T-cell (primary cell): Measurements from ENCODE around the gene GADD45G. TPM values are rescaled to one million over a fixed set of nuclear protein-coding genes. Genes with fewer than 3 reads are reported as not detected.

ENCODE experiments used
- ATAC-seq, 4 experiments: fragments of 200-7000 bp in 3 of 4; fragments of 150-1000 bp in 1 of 4; cut with Tn5 transposase; replicated peaks in 1 of 4; 1 replicate in 3 of 4; 2 replicates in 1 of 4; pipeline ENCODE4 v1.10.0; 2021; ENCODE audit warnings: moderate library complexity in 3 of 4, mild to moderate bottlenecking in 2 of 4, moderate number of reproducible peaks in 1 of 4
- CTCF ChIA-PET, 2 donors: fragments of 300-600 bp; sonication (Branson Sonifier 250); formaldehyde crosslinking; loops; one replicate each; lab custom pipeline; 2022; ENCODE audit warnings: antibody characterized with exemption in 2 of 2; lab: Charles Lee
- POLR2A ChIA-PET, 2 donors: fragments of 300-600 bp; sonication (Branson Sonifier 250); formaldehyde crosslinking; loops; one replicate each; lab custom pipeline; 2022; ENCODE audit warnings: antibody characterized with exemption in 2 of 2; lab: Charles Lee
- DNase-seq, 35 experiments: peaks; one replicate each; pipeline versions ENCODE4 v3.0.0 to v3.0.0-alpha.2; 2013 to 2023
- H3K27ac ChIP-seq: one replicate; pipeline ENCODE4 v1.5.1; 2013; ENCODE audit warnings: low read length
- H3K27me3 ChIP-seq, 2 experiments: replicated peaks in 1 of 2; 1 replicate in 1 of 2; 2 replicates in 1 of 2; pipeline versions ENCODE4 v1.6.1 to v1.7.0; 2013; ENCODE audit warnings: low read length in 1 of 2, mixed read lengths in 1 of 2; ENCODE audit not compliant: control insufficient read depth in 2 of 2, insufficient read depth in 2 of 2; ENCODE audit errors: extremely low read depth in 1 of 2
- H3K36me3 ChIP-seq, 2 donors: 1 replicate in 1 of 2; 2 replicates in 1 of 2; pipeline versions ENCODE4 v1.6.1 to v1.7.0; 2013; ENCODE audit warnings: low read length in 1 of 2; ENCODE audit not compliant: control insufficient read depth in 2 of 2, insufficient read depth in 1 of 2; ENCODE audit errors: extremely low read depth in 1 of 2
- H3K4me1 ChIP-seq, 2 experiments: 1 replicate in 1 of 2; 2 replicates in 1 of 2; pipeline versions ENCODE4 v1.6.1 to v1.7.0; 2013; ENCODE audit warnings: low read length in 2 of 2, mixed read lengths in 1 of 2; ENCODE audit not compliant: insufficient read depth in 2 of 2, control insufficient read depth in 1 of 2; ENCODE audit errors: extremely low read depth in 1 of 2
- H3K4me3 ChIP-seq, 2 donors: 1 replicate in 1 of 2; 2 replicates in 1 of 2; pipeline versions ENCODE4 v1.5.1 to v1.7.0; 2013; ENCODE audit warnings: mild to moderate bottlenecking in 2 of 2, low read length in 1 of 2, moderate library complexity in 1 of 2; ENCODE audit not compliant: control insufficient read depth in 1 of 2; ENCODE audit errors: extremely low read depth in 1 of 2
- H3K9me3 ChIP-seq: 2 replicates; pipeline ENCODE4 v1.7.0; 2013
- H3K27ac Mint-ChIP-seq, 2 donors: one replicate each; pipeline ENCODE4 v1.8.0; 2020 to 2021; ENCODE audit warnings: mild to moderate bottlenecking in 2 of 2, mixed read lengths in 2 of 2
- H3K27me3 Mint-ChIP-seq, 2 donors: one replicate each; pipeline ENCODE4 v1.8.0; 2021 to 2022; ENCODE audit warnings: mixed read lengths in 2 of 2
- H3K36me3 Mint-ChIP-seq: one replicate; pipeline ENCODE4 v1.8.0; 2021; ENCODE audit warnings: mixed read lengths
- H3K4me1 Mint-ChIP-seq, 3 donors: one replicate each; pipeline ENCODE4 v1.8.0; 2020 to 2022; ENCODE audit warnings: mixed read lengths in 3 of 3, mild to moderate bottlenecking in 1 of 3
- H3K4me3 Mint-ChIP-seq, 3 donors: one replicate each; pipeline ENCODE4 v1.8.0; 2020 to 2022; ENCODE audit warnings: mild to moderate bottlenecking in 3 of 3, mixed read lengths in 3 of 3, moderate library complexity in 3 of 3
- H3K9me3 Mint-ChIP-seq, 3 donors: one replicate each; pipeline ENCODE4 v1.8.0; 2020 to 2022; ENCODE audit warnings: mixed read lengths in 3 of 3
- WGBS: methylation state at CpG from one replicate; pipeline ENCODE4 v1.1.5; 2013; ENCODE audit warnings: missing lambda C conversion rate; ENCODE audit not compliant: insufficient coverage; 5-methylcytosine and 5-hydroxymethylcytosine counted together
- total RNA-seq, 35 experiments: library from RNA in 6 of 35; stranded (reverse) in 6 of 35; fragments of 120-200 nt in 1 of 35; gene quantifications; one replicate each; pipeline versions ENCODE4 v1.2.1 to v1.2.4 and lab custom pipeline; 2013 to 2026

Gene GADD45G
- total RNA-seq, 5 donors from 2014 or later (not counting 1 experiment from before 2014, with no cell fraction given) = 6.0 to 8.8 (median 6.8) TPM

DNA sequence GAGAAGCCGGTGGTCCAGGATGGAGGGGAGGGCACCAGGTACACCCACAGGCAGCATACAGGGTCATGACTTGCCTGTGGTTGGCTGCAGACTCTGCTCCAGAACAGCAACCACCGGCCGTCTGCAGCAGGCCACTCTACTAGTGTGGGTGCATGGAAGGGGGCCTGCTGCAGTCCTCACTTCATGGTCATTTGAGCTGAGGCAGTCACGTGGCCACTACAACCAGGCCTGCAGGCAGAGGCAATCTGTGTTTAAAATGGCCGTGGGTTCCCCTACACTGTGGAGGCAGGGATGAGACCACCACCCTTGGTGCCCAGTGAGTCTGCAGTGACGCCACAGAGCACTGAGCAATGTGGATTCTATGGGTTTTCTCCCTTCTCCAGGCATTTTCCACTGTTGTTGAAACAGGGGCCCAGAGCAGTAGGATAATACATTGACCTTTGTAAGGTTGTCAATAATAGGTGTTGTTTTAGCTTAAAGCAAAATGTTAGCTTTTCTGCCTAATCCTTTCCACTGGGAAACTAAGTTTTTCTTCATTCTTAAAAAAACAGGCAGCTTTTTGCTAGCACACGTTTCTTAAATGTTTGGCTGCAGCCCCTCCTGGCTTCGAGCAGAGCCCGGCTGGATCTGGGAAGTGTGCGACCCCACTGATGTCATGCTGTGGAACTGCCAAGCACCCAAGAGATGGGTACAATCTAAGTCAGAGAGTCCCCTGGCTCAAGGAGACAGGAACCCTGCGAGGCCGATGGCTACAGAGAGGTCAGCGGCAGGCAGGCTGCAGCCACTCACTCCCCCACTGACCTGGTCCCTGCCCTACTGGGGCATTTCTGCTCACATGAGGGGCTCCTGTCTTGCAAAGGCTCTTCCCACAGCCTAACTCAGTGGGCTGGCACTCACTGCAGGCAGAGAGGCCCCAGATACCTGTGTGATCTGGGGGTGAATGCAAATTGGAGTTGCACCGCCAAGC lies 21.2 kb downstream of the GADD45G start:
- ChIA-PET POLR2A (interaction anchor here in 1 of 2 donors (0.8 kb wide), 1 partner anchor 237 kb away, joined by 3 read pairs; no protein-coding TSS in a partner anchor), CTCF (interaction anchor here in 1 of 2 donors (0.7 kb wide), 1 partner anchor 23 kb away, joined by 8 read pairs; no protein-coding TSS in a partner anchor)
- Histone ChIP-seq H3K27ac (no peak overlapping the region), H3K36me3 (no peaks in the 10 kb centered on the region), H3K27me3 (peaks cover 0 to 32% of the 10 kb centered on the region in 2 experiments), H3K9me3 (no peaks in the 10 kb centered on the region), H3K4me1 (no peaks in the 10 kb centered on the region), H3K4me3 (no peak overlapping the region)
- Mint-ChIP-seq H3K27ac (no peak overlapping the region), H3K36me3 (no peaks in the 10 kb centered on the region), H3K4me1 (no peaks in the 10 kb centered on the region), H3K27me3 (no peaks in the 10 kb centered on the region), H3K9me3 (no peaks in the 10 kb centered on the region), H3K4me3 (no peak overlapping the region)
- no peak for DNase-seq
- no peak for ATAC-seq
- WGBS = 85% methylated on average over 11 of the region's 14 CpGs

DNA sequence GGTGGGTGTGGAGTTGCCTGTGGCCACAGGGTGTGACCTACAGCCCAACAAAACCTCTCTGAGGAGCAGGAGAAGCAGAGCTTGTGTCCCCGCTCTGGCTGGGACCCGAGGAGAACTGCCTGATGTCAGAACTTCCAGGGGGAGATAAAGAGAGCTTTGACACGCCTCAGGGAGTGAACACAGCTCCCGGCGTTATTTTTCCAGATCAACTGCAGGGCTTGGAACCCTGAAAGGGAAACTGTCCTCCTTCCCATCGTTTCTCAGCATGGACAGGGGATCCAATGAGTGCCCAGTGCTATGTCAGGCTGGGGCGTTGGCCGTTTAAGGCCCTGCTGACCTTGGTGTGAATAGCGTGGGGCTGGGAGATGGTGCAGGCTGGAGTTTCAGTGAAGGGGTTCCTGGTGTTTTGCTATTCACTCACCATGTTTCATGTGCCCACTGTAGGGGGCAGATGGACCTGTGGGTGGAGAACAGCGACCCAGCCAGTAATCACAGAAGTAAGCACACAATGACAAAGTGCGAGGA lies 22.0 kb downstream of the GADD45G start:
- POLR2A ChIA-PET = interaction anchor here in 1 of 2 donors (0.8 kb wide), 1 partner anchor 238 kb away, joined by 3 read pairs; no protein-coding TSS in a partner anchor
- CTCF ChIA-PET = interaction anchor here in 1 of 2 donors (0.7 kb wide), 1 partner anchor 24 kb away, joined by 8 read pairs; no protein-coding TSS in a partner anchor
- H3K4me1 ChIP-seq = no peaks in the 10 kb centered on the region
- Mint-ChIP-seq H3K27me3 (no peaks in the 10 kb centered on the region), H3K9me3 (no peaks in the 10 kb centered on the region), H3K36me3 (no peaks in the 10 kb centered on the region), H3K4me3 (no peak overlapping the region), H3K27ac (no peak overlapping the region), H3K4me1 (no peaks in the 10 kb centered on the region)
- WGBS = 71% methylated on average over 8 of the region's 11 CpGs
- ATAC-seq (no peak), DNase-seq (no peak)
- no peak overlapping the region for H3K4me3 ChIP-seq
- H3K36me3 ChIP-seq = no peaks in the 10 kb centered on the region
- H3K9me3 ChIP-seq = no peaks in the 10 kb centered on the region
- no peak overlapping the region for H3K27ac ChIP-seq
- H3K27me3 ChIP-seq = peaks cover 0 to 32% of the 10 kb centered on the region in 2 experiments

DNA sequence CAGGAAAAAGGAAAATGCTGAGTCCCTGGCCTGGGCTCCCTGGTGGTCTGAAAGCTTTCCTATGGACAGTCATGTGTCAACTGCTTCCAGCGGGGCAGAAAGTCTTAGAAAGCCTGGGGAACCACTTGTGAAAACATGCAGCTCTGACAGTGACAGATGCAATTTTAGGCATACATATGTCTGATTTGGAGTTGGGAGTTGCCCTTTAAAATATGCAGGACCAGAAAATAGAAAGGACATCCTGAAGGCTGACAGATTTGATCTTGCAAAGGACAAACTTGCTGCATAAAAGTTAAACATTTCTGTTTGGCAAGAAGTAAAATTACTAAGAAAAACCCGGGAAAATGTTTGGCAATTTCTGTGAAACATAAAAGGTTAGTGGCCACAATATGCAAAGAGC lies 23.8 kb downstream of the GADD45G start:
- peaks cover 0 to 28% of the 10 kb centered on the region in 2 experiments for H3K27me3 ChIP-seq
- H3K4me1 Mint-ChIP-seq = no peaks in the 10 kb centered on the region

DNA sequence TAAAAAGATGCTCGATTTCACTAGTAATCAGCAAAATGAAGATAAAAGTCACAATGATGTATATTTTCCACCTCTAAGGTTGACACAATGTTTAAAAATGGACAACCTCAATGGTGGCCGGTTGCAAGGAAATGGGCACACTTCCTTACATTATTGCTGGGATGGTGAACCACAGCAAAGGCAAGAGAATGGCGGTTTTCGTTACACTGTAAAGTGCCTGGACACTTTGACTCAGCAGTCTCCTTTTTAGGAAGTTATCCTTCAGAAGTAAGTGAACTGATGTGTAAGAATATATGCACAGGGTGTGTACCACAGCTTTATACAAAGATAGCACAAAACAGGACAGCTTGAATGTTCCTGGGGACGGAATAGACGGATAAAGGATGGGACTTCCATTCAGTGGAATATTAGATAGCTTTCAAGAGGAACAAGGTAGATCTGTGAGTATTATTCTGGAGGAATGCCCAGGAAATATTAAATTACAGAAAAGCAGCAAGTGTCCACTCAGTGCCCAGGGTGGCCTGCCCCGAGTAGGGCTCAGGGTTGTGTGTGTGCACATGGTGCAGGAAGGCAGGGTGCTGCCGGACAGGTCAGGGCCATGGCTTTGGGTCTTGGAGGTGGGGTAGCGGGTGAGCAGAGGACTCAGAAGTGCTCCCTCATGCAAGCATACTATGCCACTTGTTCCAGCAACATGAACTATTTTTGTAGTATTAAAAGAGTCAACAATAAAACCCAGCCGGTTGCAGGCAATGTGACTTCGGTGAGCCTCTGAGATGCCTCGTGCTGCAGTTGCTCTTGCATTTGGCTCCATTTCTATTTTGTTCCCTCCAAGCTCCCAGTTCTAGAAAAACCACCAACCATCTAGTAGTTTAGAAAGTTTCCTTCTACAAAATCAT lies 24.5 kb downstream of the GADD45G start:
- no peaks in the 10 kb centered on the region for H3K9me3 Mint-ChIP-seq
- no peaks in the 10 kb centered on the region for H3K27me3 Mint-ChIP-seq
- no peak overlapping the region for H3K27ac ChIP-seq
- H3K4me3 ChIP-seq = no peak overlapping the region
- no peaks in the 10 kb centered on the region for H3K4me1 ChIP-seq
- H3K4me3 Mint-ChIP-seq = no peak overlapping the region
- H3K4me1 Mint-ChIP-seq = no peaks in the 10 kb centered on the region
- no peaks in the 10 kb centered on the region for H3K9me3 ChIP-seq
- H3K27ac Mint-ChIP-seq = no peak overlapping the region
- ATAC-seq = no peak
- no peaks in the 10 kb centered on the region for H3K36me3 ChIP-seq
- WGBS = 64% methylated on average over 2 of the region's 12 CpGs
- no peak for DNase-seq
- ChIA-PET POLR2A (no interaction called here), CTCF (no interaction called here)
- H3K36me3 Mint-ChIP-seq = no peaks in the 10 kb centered on the region
- H3K27me3 ChIP-seq = peaks cover 0 to 21% of the 10 kb centered on the region in 2 experiments

More for the DNA sequence above, 23.8 kb downstream of the GADD45G start:
- no peak for ATAC-seq
- 50% methylated on average over 1 of the region's 2 CpGs for WGBS
- no peaks in the 10 kb centered on the region for H3K36me3 Mint-ChIP-seq
- no peaks in the 10 kb centered on the region for H3K36me3 ChIP-seq
- no peak for DNase-seq
- H3K27me3 Mint-ChIP-seq = no peaks in the 10 kb centered on the region
- no peak overlapping the region for H3K4me3 ChIP-seq
- ChIA-PET POLR2A (no interaction called here), CTCF (no interaction called here)
- no peak overlapping the region for H3K27ac Mint-ChIP-seq
- H3K4me1 ChIP-seq = no peaks in the 10 kb centered on the region
- no peaks in the 10 kb centered on the region for H3K9me3 ChIP-seq
- no peak overlapping the region for H3K27ac ChIP-seq
- H3K9me3 Mint-ChIP-seq = no peaks in the 10 kb centered on the region
- H3K4me3 Mint-ChIP-seq = no peak overlapping the region

DNA sequence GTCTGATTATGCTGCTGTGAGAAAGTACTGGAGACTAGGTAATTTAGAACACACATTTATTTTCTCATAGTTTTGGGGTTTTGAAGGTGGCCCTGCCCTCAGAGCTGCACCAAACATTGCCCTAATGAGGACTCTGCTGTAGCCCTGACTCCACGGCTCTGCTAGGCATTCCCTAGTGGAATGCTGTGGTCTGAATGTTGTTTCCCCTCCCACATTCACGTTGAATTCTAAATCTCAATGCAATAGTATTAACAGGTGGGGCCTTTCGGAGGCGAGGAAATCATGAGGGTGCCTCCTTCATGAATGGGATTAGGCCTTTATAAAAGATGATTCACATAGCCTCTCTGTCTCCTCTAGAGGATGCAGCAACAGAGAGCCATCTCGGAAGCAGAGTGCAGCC lies 25.7 kb downstream of the GADD45G start:
- no peak overlapping the region for H3K4me3 Mint-ChIP-seq
- Histone ChIP-seq H3K4me1 (no peaks in the 10 kb centered on the region), H3K27ac (no peak overlapping the region), H3K27me3 (peaks cover 0 to 20% of the 10 kb centered on the region in 2 experiments), H3K9me3 (no peaks in the 10 kb centered on the region), H3K4me3 (no peak overlapping the region), H3K36me3 (no peaks in the 10 kb centered on the region)
- POLR2A ChIA-PET = interaction anchor here in 1 of 2 donors (0.9 kb wide), 1 partner anchor 154 kb away, joined by 3 read pairs; no protein-coding TSS in a partner anchor
- CTCF ChIA-PET = no interaction called here
- ATAC-seq (no peak), DNase-seq (no peak)
- H3K27me3 Mint-ChIP-seq = no peaks in the 10 kb centered on the region
- H3K4me1 Mint-ChIP-seq = no peaks in the 10 kb centered on the region
- no peak overlapping the region for H3K27ac Mint-ChIP-seq
- WGBS = no CpG with 5 or more reads among the region's 5 CpGs
- H3K36me3 Mint-ChIP-seq = no peaks in the 10 kb centered on the region
- no peaks in the 10 kb centered on the region for H3K9me3 Mint-ChIP-seq

DNA sequence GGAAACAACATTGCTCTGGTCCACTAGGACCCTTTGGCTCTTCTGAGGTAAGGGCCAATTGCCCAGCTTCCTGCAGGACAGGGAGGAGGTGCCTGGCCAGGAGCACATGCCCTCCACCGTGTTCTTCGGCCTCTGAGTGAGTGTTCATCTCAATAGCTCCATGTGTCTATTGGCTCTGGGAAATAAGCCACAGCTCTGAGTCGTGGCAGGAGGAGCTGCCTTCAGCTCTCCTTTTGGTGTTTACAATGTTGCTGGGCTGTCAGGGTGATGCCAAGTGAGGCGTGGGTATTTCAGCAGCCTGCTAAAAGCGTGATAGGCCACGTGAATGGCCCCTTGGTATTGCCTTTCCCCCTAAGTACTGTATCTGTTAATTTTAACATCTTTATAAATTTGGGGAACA lies 26.6 kb downstream of the GADD45G start:
- 80% methylated on average over 2 of the region's 6 CpGs for WGBS
- CTCF ChIA-PET = no interaction called here

More for the DNA sequence above, 26.6 kb downstream of the GADD45G start:
- POLR2A ChIA-PET = interaction anchor here in 1 of 2 donors (0.9 kb wide), 1 partner anchor 153 kb away, joined by 3 read pairs; no protein-coding TSS in a partner anchor
- ATAC-seq = no peak
- Mint-ChIP-seq H3K4me1 (no peaks in the 10 kb centered on the region), H3K27me3 (no peaks in the 10 kb centered on the region), H3K27ac (no peak overlapping the region), H3K36me3 (no peaks in the 10 kb centered on the region), H3K4me3 (no peak overlapping the region), H3K9me3 (no peaks in the 10 kb centered on the region)
- H3K4me3 ChIP-seq = no peak overlapping the region
- H3K27me3 ChIP-seq = peaks cover 0 to 23% of the 10 kb centered on the region in 2 experiments
- no peaks in the 10 kb centered on the region for H3K36me3 ChIP-seq
- DNase-seq = no peak
- no peak overlapping the region for H3K27ac ChIP-seq
- no peaks in the 10 kb centered on the region for H3K9me3 ChIP-seq
- H3K4me1 ChIP-seq = no peaks in the 10 kb centered on the region
